ENCODE data around the gene PRKCD.
A peak's percentile ranks its signal among the peaks of the same experiment; 100 is the strongest.

DNA sequence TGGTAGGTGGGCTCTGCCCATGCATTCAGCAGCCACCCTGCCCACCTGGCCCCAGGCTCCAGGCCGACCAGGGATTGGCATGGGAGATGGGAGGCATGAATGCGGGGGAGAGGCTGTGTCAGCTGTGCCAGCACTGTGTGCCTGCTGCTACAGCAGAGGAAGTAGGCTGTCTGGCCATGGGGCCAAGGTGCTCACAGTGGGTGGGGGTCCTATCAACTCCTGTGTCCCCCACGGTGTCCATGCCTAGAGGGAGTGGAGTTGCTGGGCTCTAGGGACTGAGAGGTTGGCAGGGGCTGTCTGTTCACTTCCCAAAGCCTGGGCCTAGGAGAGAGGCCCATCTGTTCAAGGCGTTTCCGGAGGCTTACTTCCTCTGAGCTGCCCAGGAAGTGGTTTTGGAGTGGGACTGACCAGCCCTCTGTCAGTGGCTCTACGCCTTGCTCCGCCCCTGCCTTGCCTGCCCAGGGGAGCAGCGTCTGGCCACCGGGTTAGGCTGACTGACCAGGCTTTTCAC, 5.8 kb downstream of the PRKCD start:
- TF ChIP-seq, protein P1, sequence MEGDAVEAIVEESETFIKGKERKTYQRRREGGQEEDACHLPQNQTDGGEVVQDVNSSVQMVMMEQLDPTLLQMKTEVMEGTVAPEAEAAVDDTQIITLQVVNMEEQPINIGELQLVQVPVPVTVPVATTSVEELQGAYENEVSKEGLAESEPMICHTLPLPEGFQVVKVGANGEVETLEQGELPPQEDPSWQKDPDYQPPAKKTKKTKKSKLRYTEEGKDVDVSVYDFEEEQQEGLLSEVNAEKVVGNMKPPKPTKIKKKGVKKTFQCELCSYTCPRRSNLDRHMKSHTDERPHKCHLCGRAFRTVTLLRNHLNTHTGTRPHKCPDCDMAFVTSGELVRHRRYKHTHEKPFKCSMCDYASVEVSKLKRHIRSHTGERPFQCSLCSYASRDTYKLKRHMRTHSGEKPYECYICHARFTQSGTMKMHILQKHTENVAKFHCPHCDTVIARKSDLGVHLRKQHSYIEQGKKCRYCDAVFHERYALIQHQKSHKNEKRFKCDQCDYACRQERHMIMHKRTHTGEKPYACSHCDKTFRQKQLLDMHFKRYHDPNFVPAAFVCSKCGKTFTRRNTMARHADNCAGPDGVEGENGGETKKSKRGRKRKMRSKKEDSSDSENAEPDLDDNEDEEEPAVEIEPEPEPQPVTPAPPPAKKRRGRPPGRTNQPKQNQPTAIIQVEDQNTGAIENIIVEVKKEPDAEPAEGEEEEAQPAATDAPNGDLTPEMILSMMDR (IDR thresholded peaks at IDR 0.05) = no peak
- TF ChIP-seq POLR2AphosphoS5 (IDR thresholded peaks at IDR 0.05) = peak; percentile 47 to 58
- TF ChIP-seq POLR2A (IDR thresholded peaks at IDR 0.05) = peak in 1 of 4 donors; percentile 6
- no peak for TF ChIP-seq EP300 (IDR thresholded peaks at IDR 0.05)

Measured in upper lobe of left lung (tissue), 4 donors.